ENCODE results near the gene TMEM82.

The TMEM82 gene

DNA sequence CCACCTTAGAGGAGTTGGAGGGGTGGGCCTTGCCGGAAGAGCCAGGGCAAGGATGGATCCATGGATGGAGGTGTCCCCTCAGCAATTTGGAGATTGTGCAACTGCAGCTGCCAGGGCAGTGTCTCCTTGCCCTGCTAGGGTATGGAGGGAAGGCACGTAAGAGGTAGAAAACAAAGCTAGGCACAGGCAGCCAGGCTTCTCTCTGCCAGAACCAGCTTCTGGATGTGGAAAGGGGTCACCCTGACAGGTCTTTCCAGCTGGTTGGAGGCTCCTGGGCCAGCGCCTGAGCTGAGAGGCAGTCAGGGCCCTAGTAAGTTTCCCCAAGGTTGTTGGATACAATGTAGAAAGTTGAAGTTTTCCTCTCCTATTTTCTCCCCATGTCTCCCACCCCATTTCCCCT lies 21.4 kb upstream of the TMEM82 start:
- DNase-seq (ENCODE audit: low read depth): no peak

DNA sequence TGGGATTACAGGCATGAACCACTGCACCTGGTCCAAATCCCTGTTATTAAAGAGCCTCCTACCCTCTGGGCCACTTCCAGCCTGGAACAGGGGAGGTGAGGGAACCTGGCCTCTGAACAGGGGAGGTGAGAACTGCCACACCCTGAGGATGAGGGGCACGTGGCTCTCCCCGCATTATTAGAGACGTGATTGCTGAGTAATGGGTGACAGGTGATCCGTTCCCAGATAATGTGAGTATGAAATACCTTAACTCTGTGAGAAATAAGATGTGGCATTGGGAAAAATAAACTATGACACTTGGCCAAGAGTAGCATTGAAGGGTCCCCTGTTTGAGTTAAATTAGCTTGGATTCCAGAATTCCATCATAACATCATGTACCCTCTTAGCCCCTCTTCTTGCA lies 19.9 kb upstream of the TMEM82 start:
- DNase-seq (ENCODE audit: low read depth): no peak

DNA sequence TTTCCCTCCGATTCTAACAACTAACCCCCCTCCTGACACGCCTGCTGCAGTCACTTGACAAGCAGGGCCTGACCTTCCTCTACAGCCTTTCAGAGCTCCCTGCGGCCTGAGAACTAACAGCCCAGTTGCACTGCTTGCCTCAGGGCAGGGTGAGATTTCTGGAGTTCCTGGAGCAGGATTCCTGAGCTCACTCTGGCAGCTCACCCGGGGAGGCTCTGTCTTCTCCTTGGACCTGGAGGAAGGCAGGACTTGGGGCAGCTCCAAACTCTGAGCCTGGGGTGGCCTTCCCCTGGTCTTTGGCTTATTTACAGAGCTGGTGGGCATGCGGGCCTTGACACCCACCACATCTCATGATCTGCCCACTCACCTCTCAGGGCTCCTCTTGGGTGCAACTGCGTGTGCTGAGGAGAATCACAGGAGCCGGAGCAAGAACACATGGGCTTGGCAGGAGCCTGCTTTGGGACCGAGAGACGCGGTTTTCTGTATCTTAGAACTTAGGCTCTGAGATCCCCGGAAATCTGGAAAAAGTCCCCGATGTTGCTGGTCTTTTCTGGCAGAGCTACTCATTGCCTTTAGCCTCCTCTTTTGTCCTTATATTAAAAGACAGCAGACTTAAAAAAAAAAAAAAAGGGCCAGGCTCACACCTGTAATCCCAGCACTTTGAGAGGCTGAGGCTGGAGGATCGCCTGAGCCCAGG lies 19.3 kb upstream of the TMEM82 start:
- no peak for DNase-seq (ENCODE audit: low read depth)

DNA sequence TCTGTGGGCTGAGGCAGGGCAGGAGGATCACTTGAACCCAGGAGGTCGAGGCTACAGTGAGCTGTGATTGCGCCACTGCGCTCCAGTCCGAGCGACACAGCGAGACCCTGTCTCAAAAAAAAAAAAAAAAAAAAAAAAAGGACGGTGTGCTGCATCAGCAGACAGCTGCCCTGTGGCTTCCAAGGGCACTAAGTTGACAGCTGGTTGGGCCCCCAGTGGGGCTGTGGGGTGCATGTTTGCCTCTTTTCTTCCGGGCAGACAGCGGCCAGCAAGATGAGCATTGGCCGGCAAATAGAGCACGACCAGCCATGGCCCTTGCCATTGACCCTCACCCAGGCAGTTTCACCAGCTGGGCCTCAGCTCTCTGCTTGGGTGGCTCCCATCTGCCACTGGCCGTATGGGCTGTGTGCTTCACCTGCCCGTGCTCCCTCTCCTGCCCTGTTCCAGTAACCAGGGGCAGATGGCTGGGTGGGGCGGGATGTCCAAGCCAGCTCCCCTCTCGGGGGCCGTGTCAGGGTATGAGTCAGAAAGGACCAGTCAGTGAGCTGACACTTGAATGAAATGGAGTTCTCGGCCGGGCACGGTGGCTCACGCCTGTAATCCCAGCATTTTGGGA lies 18.6 kb upstream of the TMEM82 start:
- no peak for DNase-seq (ENCODE audit: low read depth)

DNA sequence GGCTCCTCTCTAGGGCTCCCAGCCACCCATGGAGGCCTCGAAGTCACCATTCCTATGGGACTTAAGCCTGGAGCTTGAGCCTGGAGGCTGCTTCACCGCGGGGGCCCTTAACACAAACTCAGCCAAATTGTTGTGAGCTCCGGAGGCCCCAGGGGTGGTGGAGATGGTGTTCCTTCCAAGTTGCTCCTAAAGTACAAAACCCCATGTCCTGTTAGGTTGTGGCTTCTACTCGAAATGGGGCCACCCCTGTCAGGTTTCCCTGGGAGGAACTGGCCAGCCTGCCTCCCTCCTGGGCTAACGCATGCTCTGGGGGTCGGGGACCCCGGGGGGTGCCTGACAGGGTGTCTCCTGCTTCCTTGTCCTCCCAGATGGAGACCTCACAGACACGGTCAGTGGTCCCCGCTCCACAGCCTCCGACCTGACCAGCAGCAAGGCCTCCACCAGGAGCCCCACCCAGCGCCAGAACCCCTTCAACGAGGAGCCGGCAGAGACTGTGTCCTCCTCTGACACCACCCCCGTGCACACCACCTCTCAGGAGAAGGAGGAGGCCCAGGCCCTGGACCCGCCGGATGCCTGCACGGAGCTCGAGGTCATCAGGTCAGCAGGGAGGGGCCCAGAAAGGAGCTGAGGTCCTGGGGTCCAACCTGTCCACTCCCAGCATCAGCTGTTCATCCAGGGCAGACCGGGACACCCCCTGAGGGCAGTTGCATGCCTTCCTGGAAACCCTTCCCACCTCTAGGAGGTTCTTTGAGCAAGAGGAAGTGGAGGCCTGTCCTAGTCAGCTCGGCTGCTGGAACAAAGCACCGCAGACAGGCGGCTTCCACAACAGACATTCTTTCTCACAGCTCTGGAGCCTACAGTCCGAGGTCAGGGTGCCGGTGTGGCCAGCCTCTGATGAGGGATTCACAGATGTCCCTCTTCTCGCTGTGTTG lies 17.1 kb upstream of the TMEM82 start:
- DNase-seq (ENCODE audit: low read depth): no peak

DNA sequence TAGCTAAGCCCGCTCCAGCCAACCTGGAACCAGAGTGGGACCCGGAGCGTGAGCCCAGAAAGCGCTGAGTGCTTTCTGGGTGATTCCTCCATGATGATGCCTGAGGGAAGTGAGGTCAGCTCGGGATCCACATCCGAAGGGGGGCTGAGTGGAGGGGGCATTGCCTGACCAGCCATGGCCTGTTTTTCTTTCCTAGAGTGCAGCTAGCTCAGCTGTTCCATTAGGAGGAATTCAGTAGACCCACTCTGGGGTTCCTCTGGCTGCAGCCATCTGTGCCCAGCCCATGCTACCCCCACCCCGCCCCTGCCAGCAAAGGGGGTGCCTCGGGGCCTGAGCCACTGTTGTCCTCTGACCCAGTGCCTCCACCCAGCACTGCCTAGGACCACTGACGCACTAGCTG lies 15.8 kb upstream of the TMEM82 start:
- no peak for DNase-seq (ENCODE audit: low read depth)

DNA sequence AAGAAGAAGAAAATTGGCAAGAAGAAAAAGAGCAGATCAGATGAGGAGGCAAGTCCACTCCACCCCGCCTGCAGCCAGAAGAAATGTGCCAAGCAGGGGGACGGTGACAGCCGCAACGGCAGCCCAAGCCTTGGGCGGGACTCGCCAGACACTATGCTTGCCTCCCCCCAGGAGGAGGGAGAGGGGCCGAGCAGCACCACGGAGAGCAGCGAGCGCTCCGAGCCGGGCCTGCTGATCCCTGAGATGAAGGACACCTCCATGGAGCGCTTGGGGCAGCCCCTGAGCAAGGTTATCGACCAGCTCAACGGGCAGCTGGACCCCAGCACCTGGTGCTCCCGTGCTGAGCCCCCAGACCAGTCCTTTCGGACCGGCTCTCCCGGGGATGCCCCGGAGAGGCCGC lies 15.3 kb upstream of the TMEM82 start:
- DNase-seq (ENCODE audit: low read depth): no peak

DNA sequence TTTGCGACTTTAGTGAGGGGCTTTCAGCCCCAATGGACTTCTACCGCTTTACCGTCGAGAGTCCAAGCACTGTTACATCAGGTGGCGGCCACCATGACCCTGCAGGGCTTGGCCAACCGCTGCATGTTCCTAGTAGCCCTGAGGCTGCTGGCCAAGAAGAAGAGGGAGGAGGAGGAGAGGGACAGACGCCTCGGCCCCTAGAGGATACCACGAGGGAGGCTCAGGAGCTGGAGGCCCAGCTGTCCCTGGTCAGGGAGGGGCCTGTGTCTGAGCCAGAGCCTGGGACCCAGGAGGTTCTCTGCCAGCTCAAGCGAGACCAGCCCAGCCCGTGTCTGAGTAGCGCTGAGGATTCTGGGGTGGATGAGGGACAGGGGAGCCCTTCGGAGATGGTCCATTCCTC lies 14.9 kb upstream of the TMEM82 start:
- DNase-seq (ENCODE audit: low read depth): no peak

DNA sequence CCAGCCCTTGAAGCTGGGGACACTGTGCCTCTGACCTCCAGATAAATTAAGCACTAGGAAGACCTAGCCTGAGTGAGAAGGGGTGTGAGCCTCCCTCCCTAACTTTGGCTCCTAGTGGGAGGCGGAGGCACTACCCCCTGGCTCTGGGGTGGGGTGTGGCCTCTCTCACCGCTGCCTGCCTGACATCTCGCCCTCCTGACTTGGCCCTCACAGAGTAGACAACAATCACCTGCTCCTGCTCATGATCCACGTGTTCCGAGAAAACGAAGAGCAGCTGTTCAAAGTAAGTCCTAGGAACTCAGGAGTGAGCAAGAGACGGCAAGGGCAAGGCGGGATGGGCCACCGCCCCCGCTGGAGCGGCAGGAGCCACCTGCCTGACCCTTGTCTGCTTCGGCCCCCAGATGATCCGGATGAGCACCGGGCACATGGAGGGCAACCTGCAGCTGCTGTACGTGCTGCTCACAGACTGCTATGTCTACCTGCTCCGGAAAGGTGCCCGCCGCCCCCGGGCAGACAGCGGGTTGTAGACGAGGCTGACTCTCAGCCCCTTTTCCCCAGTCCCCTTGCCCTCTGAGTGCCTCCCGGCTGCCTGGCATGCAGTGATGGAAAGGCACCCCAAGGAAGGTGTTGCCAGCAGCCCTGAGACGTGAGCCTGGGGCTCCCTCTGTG lies 14.3 kb upstream of the TMEM82 start:
- no peak for DNase-seq (ENCODE audit: low read depth)

DNA sequence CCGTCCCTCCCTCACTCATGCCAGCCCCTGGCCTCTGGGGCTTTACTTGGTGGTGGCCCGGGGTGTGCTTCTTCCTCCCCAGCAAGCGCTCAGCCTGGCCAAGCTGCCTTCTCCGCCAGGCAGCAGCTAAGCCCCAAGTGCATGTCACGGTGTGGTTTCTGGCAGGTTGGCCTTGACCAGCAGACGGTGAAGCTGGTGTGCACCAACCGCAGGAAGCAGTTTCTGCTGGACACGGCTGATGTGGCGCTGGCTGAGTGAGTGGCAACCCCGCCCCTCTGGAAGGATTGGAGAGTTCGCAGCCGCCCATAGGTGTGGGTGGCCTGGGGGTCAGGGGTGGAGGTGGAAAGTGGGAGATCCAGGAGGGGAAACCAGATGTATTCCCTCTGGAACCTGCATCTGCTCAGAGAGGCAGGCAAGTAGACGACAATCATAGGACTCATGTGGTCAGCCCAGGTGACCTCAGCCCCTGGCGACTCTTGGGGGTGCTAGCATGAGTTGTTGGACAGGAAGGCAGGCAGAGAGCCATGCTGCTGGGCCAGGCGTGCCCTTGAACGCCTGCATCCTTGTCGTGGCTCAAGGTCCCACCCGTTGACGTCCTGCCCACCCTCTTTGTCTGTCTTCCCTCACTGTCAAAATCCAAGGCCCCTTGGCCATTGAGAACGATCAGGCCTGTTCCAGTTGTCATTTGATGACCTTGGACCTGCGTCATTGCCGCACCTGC lies 13.2 kb upstream of the TMEM82 start:
- DNase-seq (ENCODE audit: low read depth): no peak

DNA sequence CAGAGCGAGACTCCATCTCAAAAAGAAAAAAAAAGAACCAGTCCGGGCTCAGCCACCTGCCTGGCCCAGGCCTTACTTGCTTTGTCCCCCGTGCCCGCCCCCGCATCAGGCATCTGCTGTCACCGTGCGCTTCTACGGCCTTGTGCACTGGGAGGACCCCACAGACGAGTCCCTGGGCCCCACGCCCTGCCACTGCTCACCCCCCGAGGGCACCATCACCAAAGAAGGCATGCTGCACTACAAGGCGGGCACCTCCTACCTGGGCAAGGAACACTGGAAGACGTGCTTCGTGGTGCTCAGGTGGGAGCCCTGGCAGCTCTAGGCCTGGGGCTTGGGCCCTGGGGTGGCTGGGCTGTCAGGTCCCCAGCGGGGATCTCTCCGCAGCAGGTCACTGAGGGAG lies 11.9 kb upstream of the TMEM82 start:
- DNase-seq (ENCODE audit: low read depth): no peak

DNA sequence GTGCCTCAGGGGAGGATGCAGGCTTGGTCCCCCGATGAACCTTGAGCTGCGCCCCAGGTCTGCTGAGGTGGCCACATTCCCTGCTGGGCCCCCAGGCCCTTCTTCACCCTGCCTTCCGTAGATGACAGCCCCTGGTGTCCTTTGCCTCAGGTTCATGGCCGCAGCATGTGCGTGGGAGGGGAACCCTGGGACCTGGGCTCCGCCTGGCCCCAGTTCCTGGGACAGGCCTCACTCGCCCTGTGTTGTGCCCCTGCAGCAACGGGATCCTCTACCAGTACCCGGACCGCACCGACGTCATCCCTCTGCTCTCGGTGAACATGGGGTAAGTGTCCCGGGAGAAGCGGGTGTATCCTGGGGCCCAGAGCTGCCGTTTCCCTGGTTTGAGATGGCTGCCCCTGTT lies 11.4 kb upstream of the TMEM82 start:
- DNase-seq (ENCODE audit: low read depth): no peak

DNA sequence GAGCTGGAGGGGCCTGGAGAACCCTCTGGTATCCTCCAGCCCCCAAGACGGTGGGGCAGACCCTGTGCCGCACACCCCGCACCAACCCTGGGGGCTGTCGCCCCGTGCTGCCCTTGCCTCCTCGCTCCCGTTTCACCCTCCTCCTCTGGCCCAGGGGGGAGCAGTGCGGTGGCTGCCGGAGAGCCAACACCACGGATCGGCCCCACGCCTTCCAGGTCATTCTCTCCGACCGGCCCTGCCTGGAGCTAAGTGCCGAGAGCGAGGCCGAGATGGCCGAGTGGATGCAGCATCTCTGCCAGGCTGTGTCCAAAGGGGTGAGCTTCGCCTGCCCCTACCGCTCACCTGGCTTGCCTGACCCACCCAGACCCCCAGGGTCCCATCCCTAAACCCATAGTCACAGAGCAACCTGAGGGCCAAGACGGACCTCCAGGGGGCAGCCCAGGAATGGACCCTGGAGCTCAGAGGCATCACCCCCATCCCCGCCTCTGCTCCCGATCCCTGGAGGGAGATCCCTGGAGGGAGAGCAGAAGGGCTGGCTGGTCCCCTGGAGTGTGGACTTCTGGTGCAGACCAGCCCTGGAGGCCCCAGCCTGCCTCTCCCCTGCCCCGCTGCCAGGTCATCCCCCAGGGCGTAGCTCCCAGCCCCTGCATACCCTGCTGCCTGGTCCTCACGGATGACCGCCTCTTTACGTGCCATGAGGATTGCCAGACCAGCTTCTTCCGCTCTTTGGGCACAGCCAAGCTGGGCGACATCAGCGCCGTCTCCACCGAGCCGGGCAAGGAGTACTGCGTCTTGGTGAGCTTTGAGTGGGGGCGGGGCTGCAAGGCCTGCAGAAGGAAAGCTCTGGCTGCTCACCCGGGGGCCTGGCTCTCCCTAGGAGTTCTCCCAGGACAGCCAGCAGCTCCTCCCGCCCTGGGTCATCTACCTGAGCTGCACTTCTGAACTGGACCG lies 10.3 kb upstream of the TMEM82 start:
- no peak for DNase-seq (ENCODE audit: low read depth)

DNA sequence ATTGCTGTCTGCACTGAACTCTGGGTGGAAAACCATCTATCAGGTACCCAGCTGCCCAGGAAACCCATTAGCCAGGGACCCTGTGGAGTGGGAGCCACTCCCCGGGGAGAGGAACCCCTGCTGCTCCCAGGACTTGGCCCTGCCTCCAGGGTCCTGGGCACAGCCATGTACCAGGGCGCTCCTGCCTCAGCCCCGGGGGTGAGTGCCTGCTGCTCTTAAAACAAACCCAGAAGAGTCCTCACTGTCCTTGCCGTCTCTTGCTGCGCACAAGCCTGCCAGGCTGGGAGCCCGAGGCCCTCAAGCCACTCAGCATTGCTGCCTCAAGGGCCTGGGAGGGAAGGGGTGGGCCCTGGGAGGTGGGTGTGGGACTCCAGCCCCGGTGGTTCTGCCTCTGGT lies 9.6 kb upstream of the TMEM82 start:
- DNase-seq (ENCODE audit: low read depth): no peak

DNA sequence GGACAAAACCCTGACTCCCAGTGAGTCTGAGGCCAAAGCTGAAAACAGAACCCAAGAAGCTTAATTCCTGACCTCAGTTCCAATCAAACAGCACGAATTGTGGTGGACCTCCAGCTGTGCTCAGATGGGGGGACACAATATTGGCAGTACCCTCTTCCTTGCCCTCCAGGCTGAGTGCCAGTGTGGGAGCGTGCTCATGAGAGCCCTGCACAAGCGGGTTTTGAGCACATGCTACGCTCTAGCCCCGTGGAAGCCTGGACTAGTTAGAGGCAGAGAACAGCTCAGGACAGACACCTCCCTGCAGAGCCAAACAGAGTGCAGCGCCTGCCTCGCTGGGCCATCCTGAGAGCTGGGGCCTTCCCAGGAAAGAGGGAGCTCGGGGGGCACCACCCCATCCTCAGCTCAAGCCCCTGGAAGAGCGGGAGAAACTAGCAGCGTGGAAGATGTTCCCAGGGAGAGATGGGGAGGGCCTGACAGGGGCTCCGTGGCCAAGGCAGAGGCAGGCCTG lies 9.0 kb upstream of the TMEM82 start:
- no peak for DNase-seq (ENCODE audit: low read depth)

DNA sequence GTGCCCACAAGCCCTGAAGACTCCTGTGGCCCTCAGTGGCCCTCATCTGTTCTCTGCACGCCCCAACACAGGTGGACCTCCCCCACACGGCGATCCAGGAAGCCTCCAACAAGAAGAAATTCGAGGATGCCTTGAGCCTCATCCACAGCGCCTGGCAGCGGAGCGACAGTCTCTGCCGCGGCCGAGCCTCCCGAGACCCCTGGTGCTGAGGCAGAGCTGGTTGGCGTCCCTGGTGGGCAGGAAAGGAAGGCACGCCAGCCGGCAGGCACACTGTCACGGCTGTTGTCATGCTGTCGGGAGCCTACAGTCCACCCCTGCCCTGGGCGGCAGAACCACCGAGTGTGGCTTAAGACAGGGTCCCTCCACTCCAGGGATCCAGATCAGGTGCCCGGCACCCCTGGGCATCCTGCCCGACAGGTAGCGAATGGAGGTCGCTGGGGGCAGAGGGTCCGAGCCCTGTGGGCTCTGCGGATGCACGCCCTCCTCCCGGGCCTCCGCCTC lies 8.5 kb upstream of the TMEM82 start:
- DNase-seq (ENCODE audit: low read depth): no peak

DNA sequence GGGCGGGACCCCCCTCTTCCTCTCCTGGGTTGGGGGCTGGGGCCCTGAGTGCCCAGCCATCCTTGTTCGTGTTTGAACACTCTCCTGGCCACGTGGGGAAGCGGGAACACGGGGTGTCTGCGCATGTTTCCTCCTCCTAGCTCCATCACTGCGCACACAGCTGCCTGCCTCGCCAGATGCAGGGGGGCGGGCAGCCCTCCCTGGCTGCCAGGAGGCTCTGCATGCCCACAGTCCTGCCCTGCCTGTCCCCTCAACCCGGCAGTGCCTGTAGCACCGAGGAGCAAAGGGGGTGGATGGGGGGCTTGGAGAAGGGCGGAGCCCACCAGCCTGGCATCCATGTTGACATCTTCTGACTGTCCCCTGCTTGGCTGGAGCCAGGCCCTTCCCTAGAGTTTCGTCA lies 8.0 kb upstream of the TMEM82 start:
- DNase-seq (ENCODE audit: low read depth): no peak

DNA sequence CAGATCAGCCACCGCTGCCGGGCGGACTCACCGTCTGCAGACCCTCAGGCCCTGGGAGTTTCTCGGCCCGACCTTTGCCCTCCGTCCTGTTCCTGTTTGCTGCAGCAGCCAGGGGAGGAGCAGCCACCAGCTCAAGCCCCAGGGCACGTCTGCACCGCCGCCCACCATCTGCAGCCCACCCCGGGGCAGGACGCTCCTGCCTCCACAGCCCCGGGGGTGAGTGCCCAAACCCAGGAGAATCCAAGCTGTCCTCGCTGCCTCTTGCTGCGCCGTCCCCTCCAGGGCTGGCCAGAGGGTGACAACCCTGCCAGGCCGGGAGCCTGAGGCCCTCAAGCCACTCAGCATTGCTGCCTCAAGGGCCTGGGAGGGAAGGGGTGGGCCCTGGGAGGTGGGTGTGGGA lies 7.4 kb upstream of the TMEM82 start:
- DNase-seq (ENCODE audit: low read depth): no peak

DNA sequence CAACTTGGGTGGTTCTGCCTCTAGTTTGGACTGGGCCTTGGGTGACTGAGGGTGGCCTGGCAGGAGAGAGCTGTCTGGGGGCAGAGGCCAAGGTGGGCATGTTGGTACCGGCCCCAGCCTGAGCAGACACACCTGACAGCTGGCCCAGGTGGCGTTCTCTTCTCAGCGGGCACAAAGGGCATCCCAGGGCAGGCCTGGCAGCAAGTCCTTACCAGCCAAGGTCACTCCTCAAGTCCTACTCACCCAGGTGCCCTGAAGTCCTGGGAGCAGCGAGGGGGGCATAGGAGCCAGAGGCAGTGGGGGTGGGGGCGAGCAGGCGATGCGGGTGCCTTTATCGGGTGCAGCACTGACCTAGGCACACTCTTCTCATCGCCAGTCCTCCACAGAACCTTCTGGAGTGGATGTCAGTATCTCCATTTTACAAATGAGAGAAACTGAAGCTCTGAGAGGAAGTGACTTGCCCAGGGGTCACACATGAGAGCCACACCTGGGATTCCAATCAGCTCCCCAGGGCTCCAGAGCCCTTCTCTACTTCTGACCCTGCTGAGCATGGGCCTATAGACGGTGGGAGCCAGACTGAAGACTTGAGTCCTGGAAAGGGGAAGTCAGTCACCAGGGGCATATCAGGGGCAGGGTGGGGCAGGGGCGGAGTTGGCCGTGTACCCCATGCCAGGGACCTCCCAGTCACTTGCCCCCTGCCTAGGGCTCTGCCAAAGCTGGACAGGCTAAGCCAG lies 6.8 kb upstream of the TMEM82 start:
- DNase-seq (ENCODE audit: low read depth): peak; percentile 11
